Parathyroid adenoma (tissue), 2 donors: ENCODE data around the gene IGFL4.

Source experiments
- H2AFZ ChIP-seq: fragments of 300-600 bp; sonication (generic); one replicate; pipeline ENCODE4 v1.7.0; 2017; ENCODE audit warnings: antibody characterized with exemption, mild to moderate bottlenecking
- H3K27ac ChIP-seq: fragments of 300-600 bp; sonication (generic); one replicate; pipeline ENCODE4 v1.7.0; 2017
- H3K27me3 ChIP-seq: fragments of 300-600 bp; sonication (generic); one replicate; pipeline ENCODE4 v1.7.0; 2017; ENCODE audit warnings: low read length; ENCODE audit not compliant: control insufficient read depth, insufficient read depth
- H3K36me3 ChIP-seq: fragments of 300-600 bp; sonication (generic); one replicate; pipeline ENCODE4 v1.7.0; 2017; ENCODE audit warnings: low read length; ENCODE audit not compliant: control insufficient read depth, insufficient read depth
- H3K4me1 ChIP-seq: fragments of 300-600 bp; sonication (generic); one replicate; pipeline ENCODE4 v1.7.0; 2017; ENCODE audit warnings: control low read depth
- H3K4me2 ChIP-seq: fragments of 300-600 bp; sonication (generic); one replicate; pipeline ENCODE4 v1.7.0; 2017; ENCODE audit warnings: low read length
- H3K4me3 ChIP-seq: fragments of 300-600 bp; sonication (generic); one replicate; pipeline ENCODE4 v1.7.0; 2017; ENCODE audit warnings: low read depth, low read length
- H3K79me2 ChIP-seq: fragments of 300-600 bp; sonication (generic); one replicate; pipeline ENCODE4 v1.7.0; 2017; ENCODE audit warnings: control low read depth
- H3K9ac ChIP-seq: fragments of 300-600 bp; sonication (generic); one replicate; pipeline ENCODE4 v1.7.0; 2017; ENCODE audit warnings: mild to moderate bottlenecking
- H3K9me3 ChIP-seq: fragments of 300-600 bp; sonication (generic); one replicate; pipeline ENCODE4 v1.7.0; 2017; ENCODE audit warnings: low read length; ENCODE audit not compliant: control insufficient read depth
- CTCF ChIP-seq: fragments of 300-600 bp; sonication (generic); IDR thresholded peaks from one replicate; pipeline ENCODE4 v1.7.0; 2017; ENCODE audit warnings: antibody characterized with exemption, mild to moderate bottlenecking
- donor health status: primary hyperparathyroidism.

Gene IGFL4

GRCh38 chr19:46040125-46040524 is 677 bp downstream of the IGFL4 start:
- H2AFZ ChIP-seq: no peak overlapping the region
- peaks cover 6% of the 10 kb centered on the region for H3K4me1 ChIP-seq
- H3K4me2 ChIP-seq: no peak overlapping the region
- H3K9ac ChIP-seq: no peak overlapping the region
- no peak overlapping the region for H3K4me3 ChIP-seq
- H3K79me2 ChIP-seq: no peaks in the 10 kb centered on the region
- no peaks in the 10 kb centered on the region for H3K9me3 ChIP-seq
- TF ChIP-seq CTCF: no peak
- no peaks in the 10 kb centered on the region for H3K27me3 ChIP-seq
- H3K27ac ChIP-seq: no peak overlapping the region
- no peaks in the 10 kb centered on the region for H3K36me3 ChIP-seq

- no peaks in the 10 kb centered on the region for H3K9me3 ChIP-seq
- H3K36me3 ChIP-seq: no peaks in the 10 kb centered on the region
- no peak overlapping the region for H2AFZ ChIP-seq
- no peak overlapping the region for H3K27ac ChIP-seq
- H3K79me2 ChIP-seq: no peaks in the 10 kb centered on the region
- H3K4me1 ChIP-seq: peaks cover 6% of the 10 kb centered on the region
- H3K4me2 ChIP-seq: no peak overlapping the region
- no peak for TF ChIP-seq CTCF
- no peak overlapping the region for H3K4me3 ChIP-seq
- H3K9ac ChIP-seq: no peak overlapping the region
- no peaks in the 10 kb centered on the region for H3K27me3 ChIP-seq
These were observed 4.1 kb downstream of the IGFL4 start for GRCh38 chr19:46036744-46037128.

- no peaks in the 10 kb centered on the region for H3K9me3 ChIP-seq
These were observed 4.6 kb downstream of the IGFL4 start for GRCh38 chr19:46035986-46036743.

GRCh38 chr19:46035546-46035945 is 5.3 kb downstream of the IGFL4 start:
- H3K4me1 ChIP-seq: no peaks in the 10 kb centered on the region
- no peaks in the 10 kb centered on the region for H3K9me3 ChIP-seq
- no peak overlapping the region for H2AFZ ChIP-seq
- no peak overlapping the region for H3K4me2 ChIP-seq
- no peak overlapping the region for H3K4me3 ChIP-seq
- no peak overlapping the region for H3K27ac ChIP-seq
- H3K9ac ChIP-seq: no peak overlapping the region
- H3K79me2 ChIP-seq: no peaks in the 10 kb centered on the region
- no peaks in the 10 kb centered on the region for H3K36me3 ChIP-seq
- no peak for TF ChIP-seq CTCF
- no peaks in the 10 kb centered on the region for H3K27me3 ChIP-seq

More at GRCh38 chr19:46035986-46036743, 4.6 kb downstream of the IGFL4 start:
- Histone ChIP-seq H3K9ac (no peak overlapping the region), H3K79me2 (no peaks in the 10 kb centered on the region), H3K4me2 (no peak overlapping the region), H3K27ac (no peak overlapping the region), H3K4me1 (peaks cover 4% of the 10 kb centered on the region), H3K27me3 (no peaks in the 10 kb centered on the region), H3K36me3 (no peaks in the 10 kb centered on the region), H2AFZ (no peak overlapping the region), H3K4me3 (no peak overlapping the region)
- TF ChIP-seq CTCF: no peak

GRCh38 chr19:46033401-46033800 is 7.4 kb downstream of the IGFL4 start:
- H3K4me2 ChIP-seq: no peak overlapping the region
- no peak overlapping the region for H3K9ac ChIP-seq
- H3K27ac ChIP-seq: no peak overlapping the region
- H3K4me1 ChIP-seq: no peaks in the 10 kb centered on the region
- no peaks in the 10 kb centered on the region for H3K9me3 ChIP-seq
- H3K36me3 ChIP-seq: no peaks in the 10 kb centered on the region
- H3K27me3 ChIP-seq: no peaks in the 10 kb centered on the region
- no peaks in the 10 kb centered on the region for H3K79me2 ChIP-seq
- H2AFZ ChIP-seq: no peak overlapping the region
- TF ChIP-seq CTCF: no peak
- no peak overlapping the region for H3K4me3 ChIP-seq
